HepG2 (cell line): ENCODE measurements around the gene IQCB1. TPM values are rescaled to one million over a fixed set of nuclear protein-coding genes. Genes with fewer than 3 reads are reported as not detected.

Experiments
- ELF3 ChIP-seq: IDR thresholded peaks from 2 replicates; pipeline ENCODE4 v1.6.1; 2016; ENCODE audit warnings: missing genetic modification reagents, missing compliant biosample characterization
- HMG20A ChIP-seq: IDR thresholded peaks from 2 replicates; pipeline ENCODE4 v1.6.1; 2016; ENCODE audit warnings: borderline replicate concordance
- HNRNPLL ChIP-seq: fragments of 200-400 bp; formaldehyde crosslinking; IDR thresholded peaks from 2 replicates; pipeline ENCODE4 v1.6.1; 2017; ENCODE audit warnings: mild to moderate bottlenecking, low read depth, low read length; ENCODE audit not compliant: poor library complexity, severe bottlenecking
- KDM4B ChIP-seq: sonication (generic); formaldehyde crosslinking; IDR thresholded peaks from 2 replicates; pipeline ENCODE4 v1.4.0; 2020; ENCODE audit warnings: missing genetic modification reagents
- KLF9 ChIP-seq: IDR thresholded peaks from 2 replicates; pipeline ENCODE4 v1.6.1; 2016; ENCODE audit warnings: low read depth
- MXI1 ChIP-seq: IDR thresholded peaks from 3 replicates; pipeline ENCODE4 v1.6.1; 2012; ENCODE audit warnings: low read depth, low read length, inconsistent platforms, borderline replicate concordance
- NCOA1 ChIP-seq: sonication (generic); formaldehyde crosslinking; IDR thresholded peaks from 2 replicates; pipeline ENCODE4 v1.9.0; 2021; ENCODE audit warnings: missing genetic modification reagents
- PHF21A ChIP-seq: sonication (generic); formaldehyde crosslinking; IDR thresholded peaks from 2 replicates; pipeline ENCODE4 v1.5.0; 2020; ENCODE audit warnings: mild to moderate bottlenecking, missing genetic modification reagents
- RXRA ChIP-seq: sonication (generic); formaldehyde crosslinking; IDR thresholded peaks from 2 replicates; pipeline ENCODE4 v1.5.1; 2020; ENCODE audit warnings: missing genetic modification reagents
- SOX13 ChIP-seq, 3 experiments: fragments of 450-650 bp in 1 of 3; sonication (generic) in 1 of 3; formaldehyde crosslinking in 1 of 3; IDR thresholded peaks in 2 of 3; conservative IDR thresholded peaks in 1 of 3; 2 replicates each; pipeline versions ENCODE4 v1.5.0 to v1.6.1; 2016 to 2020; ENCODE audit warnings: antibody characterized with exemption in 1 of 3, mild to moderate bottlenecking in 1 of 3, missing compliant biosample characterization in 1 of 3, missing genetic modification reagents in 1 of 3, moderate library complexity in 1 of 3
- SOX6 ChIP-seq, 2 experiments: fragments of 450-650 bp in 1 of 2; sonication (generic) in 1 of 2; formaldehyde crosslinking in 1 of 2; IDR thresholded peaks; 2 replicates each; pipeline versions ENCODE4 v1.4.0 to v1.6.1; 2017 to 2020; ENCODE audit warnings: antibody characterized with exemption in 1 of 2, mild to moderate bottlenecking in 1 of 2, missing genetic modification reagents in 1 of 2
- ZFP37 ChIP-seq: sonication (generic); formaldehyde crosslinking; IDR thresholded peaks from 2 replicates; pipeline ENCODE4 v1.4.0; 2020; ENCODE audit warnings: missing genetic modification reagents, borderline replicate concordance
- ZMAT3 ChIP-seq: sonication (generic); formaldehyde crosslinking; conservative IDR thresholded peaks from 2 replicates; pipeline ENCODE4 v1.7.0; 2021; ENCODE audit warnings: missing genetic modification reagents
- ZNF207 ChIP-seq: fragments of 450-650 bp; IDR thresholded peaks from 2 replicates; pipeline ENCODE4 v1.6.1; 2016; ENCODE audit warnings: antibody characterized with exemption, borderline replicate concordance
- ZNF549 ChIP-seq: sonication (generic); formaldehyde crosslinking; IDR thresholded peaks from 2 replicates; pipeline ENCODE4 v1.5.0; 2020; ENCODE audit warnings: missing genetic modification reagents
- ZNF614 ChIP-seq: IDR thresholded peaks from 2 replicates; pipeline ENCODE4 v1.6.1; 2018; ENCODE audit warnings: missing biosample characterization, missing genetic modification reagents, inconsistent platforms, borderline replicate concordance
- ZNF616 ChIP-seq: sonication (generic); formaldehyde crosslinking; IDR thresholded peaks from 2 replicates; pipeline ENCODE4 v1.5.0; 2020; ENCODE audit warnings: low read depth, mild to moderate bottlenecking, missing genetic modification reagents
- ZNF775 ChIP-seq: sonication (generic); formaldehyde crosslinking; IDR thresholded peaks from 2 replicates; pipeline ENCODE4 v1.4.0; 2020; ENCODE audit warnings: missing genetic modification reagents, mild to moderate bottlenecking, moderate library complexity, borderline replicate concordance
- ZNF879 ChIP-seq: sonication (generic); formaldehyde crosslinking; IDR thresholded peaks from 2 replicates; pipeline ENCODE4 v1.8.1; 2023; ENCODE audit warnings: missing genetic modification reagents
- polyA plus RNA-seq, 8 experiments: library from polyadenylated mRNA; depleted of rRNA in 3 of 8; stranded (reverse) in 7 of 8; unstranded in 1 of 8; fragments of >200 nt; fragmentation: Illumina TruSeq in 4 of 8; extraction: Trizol in 4 of 8; gene quantifications; 2 replicates each; pipeline versions ENCODE4 v1.2.1 to v1.2.3, GENCODE V29; 2011 to 2016; ENCODE audit warnings: low read depth in 4 of 8, missing spikeins in 1 of 8, mixed read lengths in 1 of 8; ENCODE audit not compliant: insufficient read depth in 1 of 8
- total RNA-seq, 5 experiments: library from RNA; depleted of rRNA; stranded (reverse); fragments of >200 nt; fragmentation: Illumina TruSeq; extraction: Trizol; gene quantifications; 2 replicates each; pipeline ENCODE4 v1.2.3, GENCODE V29; 2016; ENCODE audit warnings: low read depth in 1 of 5
- TF ChIP-seq, protein P1 (sequence below): sonication (generic); formaldehyde crosslinking; IDR thresholded peaks from 2 replicates; pipeline ENCODE4 v1.5.0; 2020; ENCODE audit warnings: mild to moderate bottlenecking, missing genetic modification reagents
- TF ChIP-seq, protein P2 (sequence below): sonication (generic); formaldehyde crosslinking; IDR thresholded peaks from 2 replicates; pipeline ENCODE4 v1.4.0; 2020; ENCODE audit warnings: low read depth, mild to moderate bottlenecking, missing genetic modification reagents
- TF ChIP-seq, protein P3 (sequence below): sonication (generic); formaldehyde crosslinking; IDR thresholded peaks from 2 replicates; pipeline ENCODE4 v1.4.0; 2020; ENCODE audit warnings: missing genetic modification reagents

IQCB1 gene
- total and polyA plus RNA-seq, 2 of the 13 experiments (the other 11 are each of a cell fraction or from before 2014, with no cell fraction given) = 18.0 to 41.4 TPM

DNA sequence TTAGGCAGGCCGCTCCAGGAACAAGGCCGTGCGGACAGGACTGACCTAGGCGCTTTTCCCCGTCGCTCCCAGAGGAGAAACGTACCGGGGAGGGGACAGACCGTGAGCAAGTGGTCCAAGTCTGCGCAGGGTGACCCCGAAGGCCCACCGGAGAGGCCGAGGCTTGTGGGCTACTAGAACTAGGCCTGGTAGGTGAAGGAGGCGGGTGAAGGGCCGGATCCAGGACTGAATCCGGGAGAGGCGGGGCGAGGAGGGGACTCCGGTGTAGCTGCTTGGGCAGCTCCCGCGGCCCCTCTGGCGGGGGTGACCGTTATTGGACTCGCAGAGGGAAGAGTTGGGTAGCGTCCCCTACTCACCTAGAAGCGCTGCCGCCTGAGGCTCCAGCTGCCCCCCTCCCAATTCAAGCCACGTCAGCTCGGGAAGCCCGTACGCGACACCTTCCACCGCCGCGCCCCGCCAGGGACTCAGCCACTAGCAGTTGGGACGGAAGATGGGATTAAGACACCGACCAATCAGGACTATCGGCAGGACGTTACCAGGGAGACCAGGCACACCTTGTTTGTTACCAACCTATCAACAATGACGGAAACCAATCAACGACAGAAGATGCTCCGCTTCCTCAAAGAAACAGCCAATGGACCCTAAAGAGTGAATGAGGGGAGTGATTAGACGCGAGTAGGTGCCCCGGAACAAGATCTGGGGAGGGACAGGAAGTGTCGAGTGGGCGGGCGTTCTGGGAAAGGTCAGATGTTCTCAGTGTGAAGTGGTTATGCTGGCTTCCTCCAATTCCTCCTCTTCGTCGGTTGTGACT lies 85.4 kb downstream of the IQCB1 start, which contains the start of gene GOLGB1 (continued):
- TF ChIP-seq SOX6 (IDR thresholded peaks at IDR 0.05) (no peak), SOX6 (CRISPR knock-in tag; IDR thresholded peaks at IDR 0.05) (peak; percentile 27; the same call in 1 of the 2 replicates), NCOA1 (0 out of 2 replicates have a peak, but pooled peaks have one; percentile 52), ZNF775 (peak; percentile 70; the same call in 1 of the 2 replicates), SOX13 (IDR thresholded peaks at IDR 0.05) (no peak), SOX13 (CRISPR knock-in tag; conservative IDR thresholded peaks at IDR 0.05 in 1 of 2, IDR thresholded peaks at IDR 0.05 in 1 of 2) (0 out of 4 replicates have a peak, but pooled peaks of 1 of the 2 experiments have one; percentile 35), RXRA (CRISPR knock-in tag) (peak; percentile 48), ZFP37 (CRISPR knock-in tag) (peak; percentile 33; the same call in 1 of the 2 replicates), PHF21A (peak; percentile 76), ZNF207 (no peak), ZNF616 (CRISPR knock-in tag) (no peak), KDM4B (no peak), KLF9 (CRISPR knock-in tag) (peak; percentile 40; the same call in 1 of the 2 replicates), HMG20A (CRISPR knock-in tag) (no peak), MXI1 (peak; percentile 86; the same call in 2 of the 3 replicates), ELF3 (peak; percentile 85), ZNF879 (CRISPR knock-in tag) (0 out of 2 replicates have a peak, but pooled peaks have one; percentile 45), ZNF549 (0 out of 2 replicates have a peak, but pooled peaks have one; percentile 52), HNRNPLL (peak; percentile 76), ZMAT3 (CRISPR knock-in tag) (peak; percentile 76), ZNF614 (CRISPR knock-in tag) (0 out of 2 replicates have a peak, but pooled peaks have one; percentile 8)
- TF ChIP-seq, protein P1, sequence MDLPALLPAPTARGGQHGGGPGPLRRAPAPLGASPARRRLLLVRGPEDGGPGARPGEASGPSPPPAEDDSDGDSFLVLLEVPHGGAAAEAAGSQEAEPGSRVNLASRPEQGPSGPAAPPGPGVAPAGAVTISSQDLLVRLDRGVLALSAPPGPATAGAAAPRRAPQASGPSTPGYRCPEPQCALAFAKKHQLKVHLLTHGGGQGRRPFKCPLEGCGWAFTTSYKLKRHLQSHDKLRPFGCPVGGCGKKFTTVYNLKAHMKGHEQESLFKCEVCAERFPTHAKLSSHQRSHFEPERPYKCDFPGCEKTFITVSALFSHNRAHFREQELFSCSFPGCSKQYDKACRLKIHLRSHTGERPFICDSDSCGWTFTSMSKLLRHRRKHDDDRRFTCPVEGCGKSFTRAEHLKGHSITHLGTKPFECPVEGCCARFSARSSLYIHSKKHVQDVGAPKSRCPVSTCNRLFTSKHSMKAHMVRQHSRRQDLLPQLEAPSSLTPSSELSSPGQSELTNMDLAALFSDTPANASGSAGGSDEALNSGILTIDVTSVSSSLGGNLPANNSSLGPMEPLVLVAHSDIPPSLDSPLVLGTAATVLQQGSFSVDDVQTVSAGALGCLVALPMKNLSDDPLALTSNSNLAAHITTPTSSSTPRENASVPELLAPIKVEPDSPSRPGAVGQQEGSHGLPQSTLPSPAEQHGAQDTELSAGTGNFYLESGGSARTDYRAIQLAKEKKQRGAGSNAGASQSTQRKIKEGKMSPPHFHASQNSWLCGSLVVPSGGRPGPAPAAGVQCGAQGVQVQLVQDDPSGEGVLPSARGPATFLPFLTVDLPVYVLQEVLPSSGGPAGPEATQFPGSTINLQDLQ (CRISPR knock-in tag) = 0 out of 2 replicates have a peak, but pooled peaks have one; percentile 24
- TF ChIP-seq, protein P2, sequence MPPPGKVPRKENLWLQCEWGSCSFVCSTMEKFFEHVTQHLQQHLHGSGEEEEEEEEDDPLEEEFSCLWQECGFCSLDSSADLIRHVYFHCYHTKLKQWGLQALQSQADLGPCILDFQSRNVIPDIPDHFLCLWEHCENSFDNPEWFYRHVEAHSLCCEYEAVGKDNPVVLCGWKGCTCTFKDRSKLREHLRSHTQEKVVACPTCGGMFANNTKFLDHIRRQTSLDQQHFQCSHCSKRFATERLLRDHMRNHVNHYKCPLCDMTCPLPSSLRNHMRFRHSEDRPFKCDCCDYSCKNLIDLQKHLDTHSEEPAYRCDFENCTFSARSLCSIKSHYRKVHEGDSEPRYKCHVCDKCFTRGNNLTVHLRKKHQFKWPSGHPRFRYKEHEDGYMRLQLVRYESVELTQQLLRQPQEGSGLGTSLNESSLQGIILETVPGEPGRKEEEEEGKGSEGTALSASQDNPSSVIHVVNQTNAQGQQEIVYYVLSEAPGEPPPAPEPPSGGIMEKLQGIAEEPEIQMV (CRISPR knock-in tag) = 0 out of 2 replicates have a peak, but pooled peaks have one; percentile 27
- TF ChIP-seq, protein P3, sequence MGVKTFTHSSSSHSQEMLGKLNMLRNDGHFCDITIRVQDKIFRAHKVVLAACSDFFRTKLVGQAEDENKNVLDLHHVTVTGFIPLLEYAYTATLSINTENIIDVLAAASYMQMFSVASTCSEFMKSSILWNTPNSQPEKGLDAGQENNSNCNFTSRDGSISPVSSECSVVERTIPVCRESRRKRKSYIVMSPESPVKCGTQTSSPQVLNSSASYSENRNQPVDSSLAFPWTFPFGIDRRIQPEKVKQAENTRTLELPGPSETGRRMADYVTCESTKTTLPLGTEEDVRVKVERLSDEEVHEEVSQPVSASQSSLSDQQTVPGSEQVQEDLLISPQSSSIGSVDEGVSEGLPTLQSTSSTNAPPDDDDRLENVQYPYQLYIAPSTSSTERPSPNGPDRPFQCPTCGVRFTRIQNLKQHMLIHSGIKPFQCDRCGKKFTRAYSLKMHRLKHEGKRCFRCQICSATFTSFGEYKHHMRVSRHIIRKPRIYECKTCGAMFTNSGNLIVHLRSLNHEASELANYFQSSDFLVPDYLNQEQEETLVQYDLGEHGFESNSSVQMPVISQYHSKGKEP (CRISPR knock-in tag) = no peak
